Astrocyte (in vitro differentiated cells and primary cell): ENCODE data around the gene PDGFC. TPM values are rescaled to one million over a fixed set of nuclear protein-coding genes. Genes with fewer than 3 reads are reported as not detected.

Experiments used
- DNase-seq: peaks from one replicate; pipeline ENCODE4 v3.0.0-alpha.2; 2010; ENCODE audit warnings: low read depth
- FAIRE-seq: peaks from 2 replicates; lab custom pipeline; 2011; peaks lifted over from hg19 to GRCh38; lab: Jason Lieb, UNC
- H2AFZ ChIP-seq: 2 replicates; pipeline ENCODE4 v1.6.0; 2012; ENCODE audit warnings: low read depth, low read length, inconsistent platforms
- H3K27ac ChIP-seq: 2 replicates; pipeline ENCODE4 v1.5.1; 2011; ENCODE audit warnings: low read depth, low read length, inconsistent platforms
- H3K27me3 ChIP-seq: 2 replicates; pipeline ENCODE4 v1.6.0; 2011; ENCODE audit warnings: low read length, inconsistent platforms; ENCODE audit not compliant: insufficient read depth
- H3K36me3 ChIP-seq: 2 replicates; pipeline ENCODE4 v1.5.1; 2011; ENCODE audit warnings: low read length, inconsistent platforms; ENCODE audit not compliant: insufficient read depth
- H3K4me1 ChIP-seq: 2 replicates; pipeline ENCODE4 v1.5.1; 2011; ENCODE audit warnings: low read length, inconsistent platforms; ENCODE audit not compliant: insufficient read depth
- H3K4me2 ChIP-seq: 2 replicates; pipeline ENCODE4 v1.6.0; 2012; ENCODE audit warnings: low read length, inconsistent platforms
- H3K4me3 ChIP-seq: 2 replicates; pipeline ENCODE4 v1.5.1; 2011; ENCODE audit warnings: low read depth, mild to moderate bottlenecking, low read length, inconsistent platforms; ENCODE audit not compliant: insufficient read depth
- H3K79me2 ChIP-seq: 2 replicates; pipeline ENCODE4 v1.6.0; 2012; ENCODE audit warnings: mild to moderate bottlenecking, low read length, inconsistent platforms; ENCODE audit not compliant: insufficient read depth
- H3K9ac ChIP-seq: 2 replicates; pipeline ENCODE4 v1.6.0; 2012; ENCODE audit warnings: mild to moderate bottlenecking, low read length, inconsistent platforms
- H3K9me3 ChIP-seq: 2 replicates; pipeline ENCODE4 v1.5.1; 2012; ENCODE audit warnings: low read depth, mild to moderate bottlenecking, low read length, inconsistent platforms; ENCODE audit not compliant: insufficient read depth
- H4K20me1 ChIP-seq: 2 replicates; pipeline ENCODE4 v1.6.0; 2012; ENCODE audit warnings: low read length, inconsistent platforms; ENCODE audit not compliant: insufficient read depth
- H3K27ac Mint-ChIP-seq: one replicate; pipeline ENCODE4 v1.8.0; 2021; ENCODE audit warnings: mild to moderate bottlenecking, mixed read lengths; ENCODE audit not compliant: unreplicated experiment
- H3K27me3 Mint-ChIP-seq: one replicate; pipeline ENCODE4 v1.8.0; 2021; ENCODE audit warnings: low read depth, mixed read lengths; ENCODE audit not compliant: unreplicated experiment
- H3K36me3 Mint-ChIP-seq: one replicate; pipeline ENCODE4 v1.8.0; 2021; ENCODE audit warnings: low read depth, mixed read lengths; ENCODE audit not compliant: unreplicated experiment
- H3K4me1 Mint-ChIP-seq: one replicate; pipeline ENCODE4 v1.8.0; 2021; ENCODE audit warnings: low read depth, mixed read lengths; ENCODE audit not compliant: unreplicated experiment
- H3K4me3 Mint-ChIP-seq: one replicate; pipeline ENCODE4 v1.8.0; 2021; ENCODE audit warnings: mild to moderate bottlenecking, moderate library complexity, mixed read lengths; ENCODE audit not compliant: unreplicated experiment
- H3K9me3 Mint-ChIP-seq: one replicate; pipeline ENCODE4 v1.8.0; 2021; ENCODE audit warnings: mild to moderate bottlenecking, mixed read lengths; ENCODE audit not compliant: unreplicated experiment
- CTCF ChIP-seq: IDR thresholded peaks from 2 replicates; pipeline ENCODE4 v1.5.1; 2011; ENCODE audit warnings: low read depth, mild to moderate bottlenecking, inconsistent platforms, low read length, moderate library complexity; ENCODE audit not compliant: insufficient read depth
- EZH2 ChIP-seq: IDR thresholded peaks from 2 replicates; pipeline ENCODE4 v1.6.1; 2012; ENCODE audit warnings: mild to moderate bottlenecking, low read length, inconsistent platforms; ENCODE audit not compliant: insufficient read depth
- total RNA-seq: library from RNA; stranded (reverse); gene quantifications from 2 replicates; pipeline ENCODE4 v1.2.1, GENCODE V29; 2021

Gene PDGFC
- total RNA-seq, 1 donor from 2014 or later, result 167 TPM

- peak overlapping the region; percentile 93 for H3K27ac ChIP-seq
These were observed 966 bp downstream of the PDGFC start for GRCh38 chr4:156970501-156971164.

GRCh38 chr4:156969911-156970310 is 1.7 kb downstream of the PDGFC start:
- peak overlapping the region; percentile 100 for H3K4me3 ChIP-seq
- H3K27ac Mint-ChIP-seq, result peak overlapping the region; percentile 99
- peak overlapping the region; percentile 92 for H3K4me2 ChIP-seq
- peaks cover 22% of the 10 kb centered on the region for H4K20me1 ChIP-seq
- no peaks in the 10 kb centered on the region for H3K9me3 ChIP-seq
- TF ChIP-seq CTCF (no peak), EZH2 (no peak)
- no peak for FAIRE-seq
- H3K4me1 ChIP-seq, result peaks cover 51% of the 10 kb centered on the region
- H3K4me3 Mint-ChIP-seq, result peak overlapping the region; percentile 99
- H3K27me3 ChIP-seq, result no peaks in the 10 kb centered on the region
- H3K36me3 Mint-ChIP-seq, result no peaks in the 10 kb centered on the region
- H3K36me3 ChIP-seq, result no peaks in the 10 kb centered on the region
- no peak overlapping the region for H2AFZ ChIP-seq
- H3K27ac ChIP-seq, result peak overlapping the region; percentile 93
- H3K9ac ChIP-seq, result peak overlapping the region; percentile 99
- peaks cover 46% of the 10 kb centered on the region for H3K4me1 Mint-ChIP-seq
- no peaks in the 10 kb centered on the region for H3K27me3 Mint-ChIP-seq
- DNase-seq, result no peak
- no peaks in the 10 kb centered on the region for H3K9me3 Mint-ChIP-seq
- peaks cover 61% of the 10 kb centered on the region for H3K79me2 ChIP-seq

More at GRCh38 chr4:156970501-156971164, 966 bp downstream of the PDGFC start:
- peaks cover 55% of the 10 kb centered on the region for H3K4me1 ChIP-seq
- TF ChIP-seq CTCF (peak; percentile 44), EZH2 (no peak)
- Mint-ChIP-seq H3K36me3 (no peaks in the 10 kb centered on the region), H3K4me1 (peaks cover 49% of the 10 kb centered on the region), H3K4me3 (peak overlapping the region; percentile 99), H3K27me3 (no peaks in the 10 kb centered on the region), H3K9me3 (no peaks in the 10 kb centered on the region), H3K27ac (peak overlapping the region; percentile 99)
- peaks cover 54% of the 10 kb centered on the region for H3K79me2 ChIP-seq
- H3K4me2 ChIP-seq, result peak overlapping the region; percentile 92
- peaks cover 18% of the 10 kb centered on the region for H4K20me1 ChIP-seq
- H3K9ac ChIP-seq, result peak overlapping the region; percentile 99
- no peaks in the 10 kb centered on the region for H3K36me3 ChIP-seq
- no peak for DNase-seq
- FAIRE-seq, result no peak
- H3K4me3 ChIP-seq, result peak overlapping the region; percentile 100
- H3K27me3 ChIP-seq, result no peaks in the 10 kb centered on the region
- peak overlapping the region; percentile 59 for H2AFZ ChIP-seq
- no peaks in the 10 kb centered on the region for H3K9me3 ChIP-seq

- Histone ChIP-seq H2AFZ (no peak overlapping the region), H3K4me3 (peak overlapping the region; percentile 100), H3K4me1 (peaks cover 46% of the 10 kb centered on the region), H3K36me3 (no peaks in the 10 kb centered on the region), H3K27ac (peak overlapping the region; percentile 93), H3K4me2 (peak overlapping the region; percentile 92), H3K27me3 (no peaks in the 10 kb centered on the region), H3K9ac (peak overlapping the region; percentile 99), H3K9me3 (no peaks in the 10 kb centered on the region), H3K79me2 (peaks cover 69% of the 10 kb centered on the region), H4K20me1 (peaks cover 26% of the 10 kb centered on the region)
- FAIRE-seq (peak; percentile 50), DNase-seq (no peak)
- Mint-ChIP-seq H3K27me3 (no peaks in the 10 kb centered on the region), H3K36me3 (no peaks in the 10 kb centered on the region), H3K4me3 (peak overlapping the region; percentile 99), H3K9me3 (no peaks in the 10 kb centered on the region), H3K27ac (peak overlapping the region; percentile 99), H3K4me1 (peaks cover 40% of the 10 kb centered on the region)
- TF ChIP-seq EZH2, result no peak
- no peak for TF ChIP-seq CTCF
These were observed 2.5 kb downstream of the PDGFC start for GRCh38 chr4:156969101-156969500.
